ENCODE results near the gene NRG3. TPM values are rescaled to one million over a fixed set of nuclear protein-coding genes. Genes with fewer than 3 reads are reported as not detected.

NRG3 gene
- total and polyA plus RNA-seq, 2 donors (not counting 1 experiment from before 2014, with no cell fraction given), result not detected

DNA sequence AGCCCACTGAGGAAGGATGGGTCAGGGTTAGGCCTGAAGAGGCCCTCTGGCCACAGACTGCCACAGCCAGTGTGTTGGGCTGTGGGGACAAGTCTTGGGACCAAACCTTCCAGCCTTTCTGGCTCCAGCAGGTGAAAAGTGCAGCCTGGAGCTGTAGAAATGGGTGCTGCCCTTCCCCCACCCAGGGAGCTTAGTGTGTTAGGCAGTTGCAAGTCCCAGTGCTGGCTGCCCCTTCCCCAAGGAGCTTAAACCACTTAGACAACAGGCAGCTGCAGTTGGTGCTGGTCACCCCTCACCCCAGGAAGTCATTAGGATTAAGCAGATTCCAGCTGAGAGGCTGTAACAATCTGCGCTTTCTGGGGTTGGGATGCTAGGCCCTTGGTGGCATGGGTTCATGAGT lies 563.3 kb downstream of the NRG3 start:
- no peak overlapping the region for H3K4me3 ChIP-seq (replicated peaks in 1 of 4; ENCODE audit: control extremely low read depth in 1 of 4, insufficient read depth in 1 of 4, low read depth in 3 of 4, low read length in 4 of 4)
- H3K4me2 ChIP-seq (ENCODE audit: extremely low read depth, insufficient read depth, low read length), result no peak overlapping the region
- H3K4me1 ChIP-seq (ENCODE audit: control insufficient read depth, extremely low read depth, insufficient read depth, low read length), result no peaks in the 10 kb centered on the region
- H3K9ac ChIP-seq (ENCODE audit: insufficient read depth, low read length), result no peak overlapping the region
- no peaks in the 10 kb centered on the region for H3K36me3 ChIP-seq (ENCODE audit: control insufficient read depth, insufficient read depth, low read length)
- H3K27me3 ChIP-seq (ENCODE audit: control insufficient read depth, insufficient read depth, low read length), result no peaks in the 10 kb centered on the region
- no peak for DNase-seq (ENCODE audit: low read depth in 2 of 2)
- H2AFZ ChIP-seq (ENCODE audit: low read length), result no peak overlapping the region
- H4K20me1 ChIP-seq (ENCODE audit: control insufficient read depth, extremely low read depth, insufficient read depth, low read length), result no peaks in the 10 kb centered on the region
- TF ChIP-seq EZH2 (IDR thresholded peaks at IDR 0.05; ENCODE audit: low read length, missing control alignments), result no peak
- no peaks in the 10 kb centered on the region for H3K9me3 ChIP-seq (ENCODE audit: control insufficient read depth, insufficient read depth, low read depth, low read length)
- no peaks in the 10 kb centered on the region for H3K79me2 ChIP-seq (ENCODE audit: control insufficient read depth, insufficient read depth, low read length)
- no peak overlapping the region for H3K27ac ChIP-seq (ENCODE audit: insufficient read depth, low read length)

DNA sequence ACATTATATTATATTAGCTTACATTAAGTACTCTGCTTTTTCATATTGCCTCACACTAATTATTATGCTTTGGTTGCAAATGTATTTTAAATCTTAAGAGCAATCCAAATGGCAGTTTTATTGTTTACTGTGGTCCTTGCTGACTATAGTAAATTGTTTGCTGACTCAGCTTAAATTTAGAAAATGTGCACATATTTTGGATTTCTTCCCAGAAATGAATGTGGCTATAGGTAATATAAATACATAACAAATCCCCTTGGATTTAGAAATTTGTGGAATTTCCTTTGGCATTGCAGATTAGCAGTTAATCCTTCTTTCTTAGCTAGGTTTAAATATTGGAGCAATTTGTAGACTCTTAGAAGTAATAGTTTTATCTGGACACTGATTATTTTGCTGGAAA lies 565.8 kb downstream of the NRG3 start:
- Histone ChIP-seq H3K4me3 (replicated peaks in 1 of 4; ENCODE audit: control extremely low read depth in 1 of 4, insufficient read depth in 1 of 4, low read depth in 3 of 4, low read length in 4 of 4) (no peak overlapping the region), H3K36me3 (ENCODE audit: control insufficient read depth, insufficient read depth, low read length) (no peaks in the 10 kb centered on the region), H3K9me3 (ENCODE audit: control insufficient read depth, insufficient read depth, low read depth, low read length) (no peaks in the 10 kb centered on the region), H3K4me1 (ENCODE audit: control insufficient read depth, extremely low read depth, insufficient read depth, low read length) (no peaks in the 10 kb centered on the region), H3K27me3 (ENCODE audit: control insufficient read depth, insufficient read depth, low read length) (no peaks in the 10 kb centered on the region), H2AFZ (ENCODE audit: low read length) (no peak overlapping the region), H3K4me2 (ENCODE audit: extremely low read depth, insufficient read depth, low read length) (no peak overlapping the region), H4K20me1 (ENCODE audit: control insufficient read depth, extremely low read depth, insufficient read depth, low read length) (no peaks in the 10 kb centered on the region), H3K27ac (ENCODE audit: insufficient read depth, low read length) (no peak overlapping the region), H3K9ac (ENCODE audit: insufficient read depth, low read length) (no peak overlapping the region), H3K79me2 (ENCODE audit: control insufficient read depth, insufficient read depth, low read length) (no peaks in the 10 kb centered on the region)
- no peak for DNase-seq (ENCODE audit: low read depth in 2 of 2)
- TF ChIP-seq, protein P1, sequence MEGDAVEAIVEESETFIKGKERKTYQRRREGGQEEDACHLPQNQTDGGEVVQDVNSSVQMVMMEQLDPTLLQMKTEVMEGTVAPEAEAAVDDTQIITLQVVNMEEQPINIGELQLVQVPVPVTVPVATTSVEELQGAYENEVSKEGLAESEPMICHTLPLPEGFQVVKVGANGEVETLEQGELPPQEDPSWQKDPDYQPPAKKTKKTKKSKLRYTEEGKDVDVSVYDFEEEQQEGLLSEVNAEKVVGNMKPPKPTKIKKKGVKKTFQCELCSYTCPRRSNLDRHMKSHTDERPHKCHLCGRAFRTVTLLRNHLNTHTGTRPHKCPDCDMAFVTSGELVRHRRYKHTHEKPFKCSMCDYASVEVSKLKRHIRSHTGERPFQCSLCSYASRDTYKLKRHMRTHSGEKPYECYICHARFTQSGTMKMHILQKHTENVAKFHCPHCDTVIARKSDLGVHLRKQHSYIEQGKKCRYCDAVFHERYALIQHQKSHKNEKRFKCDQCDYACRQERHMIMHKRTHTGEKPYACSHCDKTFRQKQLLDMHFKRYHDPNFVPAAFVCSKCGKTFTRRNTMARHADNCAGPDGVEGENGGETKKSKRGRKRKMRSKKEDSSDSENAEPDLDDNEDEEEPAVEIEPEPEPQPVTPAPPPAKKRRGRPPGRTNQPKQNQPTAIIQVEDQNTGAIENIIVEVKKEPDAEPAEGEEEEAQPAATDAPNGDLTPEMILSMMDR (conservative IDR thresholded peaks at IDR 0.05 in 1 of 2, IDR thresholded peaks at IDR 0.05 in 1 of 2; ENCODE audit: low read depth in 1 of 2, low read length in 2 of 2), result no peak
- TF ChIP-seq EZH2 (IDR thresholded peaks at IDR 0.05; ENCODE audit: low read length, missing control alignments), result no peak

DNA sequence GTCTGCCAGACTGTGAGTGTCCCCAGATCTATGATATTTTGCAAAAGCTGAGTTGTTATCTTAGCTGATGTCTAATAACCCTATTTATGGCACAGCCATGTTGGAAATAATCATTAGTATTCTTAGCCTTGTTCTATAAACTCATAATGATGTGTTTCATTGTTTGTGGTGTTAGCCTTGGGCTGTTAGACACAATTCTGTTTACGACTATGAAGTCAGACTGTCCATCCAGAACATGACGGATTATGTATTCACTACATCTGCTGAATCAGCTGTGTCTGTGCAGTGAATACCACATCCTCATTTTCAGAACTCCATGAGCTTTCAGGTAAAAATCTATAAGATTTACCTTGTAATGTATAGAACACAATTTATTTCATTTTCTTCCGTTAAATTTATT lies 577.1 kb downstream of the NRG3 start:
- Histone ChIP-seq H3K4me3 (replicated peaks in 1 of 4; ENCODE audit: control extremely low read depth in 1 of 4, insufficient read depth in 1 of 4, low read depth in 3 of 4, low read length in 4 of 4) (no peak overlapping the region), H3K27me3 (ENCODE audit: control insufficient read depth, insufficient read depth, low read length) (no peaks in the 10 kb centered on the region), H3K9me3 (ENCODE audit: control insufficient read depth, insufficient read depth, low read depth, low read length) (no peaks in the 10 kb centered on the region), H4K20me1 (ENCODE audit: control insufficient read depth, extremely low read depth, insufficient read depth, low read length) (no peaks in the 10 kb centered on the region), H3K79me2 (ENCODE audit: control insufficient read depth, insufficient read depth, low read length) (no peaks in the 10 kb centered on the region), H3K4me2 (ENCODE audit: extremely low read depth, insufficient read depth, low read length) (no peak overlapping the region), H3K4me1 (ENCODE audit: control insufficient read depth, extremely low read depth, insufficient read depth, low read length) (no peaks in the 10 kb centered on the region), H3K27ac (ENCODE audit: insufficient read depth, low read length) (no peak overlapping the region), H3K9ac (ENCODE audit: insufficient read depth, low read length) (no peak overlapping the region), H3K36me3 (ENCODE audit: control insufficient read depth, insufficient read depth, low read length) (no peaks in the 10 kb centered on the region), H2AFZ (ENCODE audit: low read length) (no peak overlapping the region)
- DNase-seq (ENCODE audit: low read depth in 2 of 2), result no peak
- no peak for TF ChIP-seq EZH2 (IDR thresholded peaks at IDR 0.05; ENCODE audit: low read length, missing control alignments)
- TF ChIP-seq, protein P1 (conservative IDR thresholded peaks at IDR 0.05 in 1 of 2, IDR thresholded peaks at IDR 0.05 in 1 of 2; ENCODE audit: low read depth in 1 of 2, low read length in 2 of 2), result no peak

Data from fibroblast of lung (primary cell).